GM21619 (cell line): ENCODE data around the gene EPHB2.
"Not testable (repeated sequence)": the region's sequence is repeated elsewhere in the genome, so short reads cannot be mapped to it uniquely, and the experiment has no call there.

Experiments used
- ATAC-seq: cut with Tn5 transposase; IDR thresholded peaks from one replicate; pipeline ENCODE4 v1.9.1; 2021; ENCODE audit not compliant: unreplicated experiment

Gene EPHB2

DNA sequence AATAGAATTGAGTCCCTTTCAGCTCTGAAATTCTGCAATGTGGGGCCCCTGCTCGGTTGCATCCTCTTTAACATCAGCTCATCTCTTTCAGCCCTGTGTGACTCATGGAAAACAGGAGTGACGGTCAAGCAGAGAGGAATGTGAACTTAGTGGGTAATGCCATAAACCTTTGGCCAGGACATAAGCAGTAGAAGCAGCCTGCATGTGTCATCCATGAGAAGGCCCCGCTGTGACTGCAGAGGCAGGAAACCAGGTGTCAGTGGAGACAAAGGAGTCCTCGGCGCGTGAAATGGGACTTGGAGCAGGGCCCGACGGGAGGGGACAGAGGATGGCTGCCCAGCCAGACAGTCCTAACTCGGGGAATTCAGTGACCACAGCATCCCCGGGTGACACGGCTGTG, 21.1 kb upstream of the EPHB2 start:
- ATAC-seq = no peak

DNA sequence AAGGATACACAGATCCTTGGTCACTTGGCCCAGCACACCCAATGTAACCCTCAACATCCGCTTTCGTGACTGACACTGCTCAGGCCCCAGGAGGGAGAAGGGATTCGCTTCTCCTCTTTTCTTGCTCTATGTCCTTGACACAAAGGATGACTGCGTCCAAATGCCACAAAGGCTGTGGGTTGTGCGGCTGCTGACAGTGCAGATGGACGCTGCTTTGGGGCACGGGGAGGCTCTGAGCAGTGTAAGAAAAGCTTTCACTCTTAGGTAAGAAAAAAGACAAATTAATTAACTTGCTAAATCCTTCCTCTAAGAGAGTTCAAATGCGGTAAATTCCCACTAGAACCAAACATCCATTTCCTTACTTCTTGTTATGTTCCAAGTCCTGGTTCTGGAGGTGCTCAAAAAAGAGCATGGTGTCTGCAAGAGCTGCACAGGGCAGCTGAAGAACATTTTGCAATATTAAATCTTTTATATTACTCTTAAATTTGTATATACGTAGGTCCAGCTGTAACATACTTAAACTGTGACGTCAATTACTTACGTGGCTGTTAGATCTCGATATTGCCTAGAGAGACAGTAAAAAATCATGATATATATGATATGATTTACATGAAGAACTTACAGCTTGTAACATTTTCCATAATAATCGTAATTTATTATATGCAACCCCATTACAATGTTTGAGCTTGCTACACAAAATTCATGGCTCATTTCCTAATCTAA, 19.4 kb upstream of the EPHB2 start:
- no peak for ATAC-seq

DNA sequence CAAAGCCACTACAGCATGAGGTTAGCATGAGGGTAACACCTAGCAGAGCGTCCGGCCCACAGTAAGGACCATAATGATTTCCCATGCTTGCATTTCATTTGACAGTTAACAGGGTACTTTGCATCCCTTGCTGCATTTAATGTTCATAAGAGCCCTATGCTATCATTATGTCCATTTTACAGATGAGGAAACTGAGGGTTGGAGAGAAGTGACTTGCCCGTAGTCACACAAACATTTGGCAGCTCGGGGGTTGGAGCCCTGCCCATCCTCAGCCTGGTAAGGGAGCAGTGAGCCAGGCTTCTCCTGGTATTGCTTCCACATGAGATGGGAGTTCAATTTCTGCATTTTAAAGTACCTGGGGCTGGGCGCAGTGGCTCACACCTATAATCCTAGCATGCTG, 16.5 kb upstream of the EPHB2 start:
- ATAC-seq = no peak

DNA sequence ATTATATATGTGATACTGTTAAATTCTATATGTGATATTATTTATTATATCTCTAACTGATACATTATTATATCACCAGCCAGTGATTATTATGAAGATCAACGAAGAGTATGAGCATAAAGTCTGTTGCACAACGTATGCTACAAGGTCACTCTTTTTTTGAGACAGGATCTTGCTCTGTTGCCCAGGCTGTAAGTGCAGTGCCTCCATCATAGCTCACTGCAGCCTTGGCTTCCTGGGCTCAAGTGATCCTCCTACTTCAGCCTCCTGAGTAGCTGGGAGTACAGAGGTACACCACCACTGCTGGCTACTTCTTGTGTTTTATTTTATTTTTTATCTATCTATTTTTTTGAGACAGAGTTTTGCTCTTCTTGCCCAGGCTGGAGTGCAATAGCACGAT, 14.0 kb upstream of the EPHB2 start:
- ATAC-seq = no peak

DNA sequence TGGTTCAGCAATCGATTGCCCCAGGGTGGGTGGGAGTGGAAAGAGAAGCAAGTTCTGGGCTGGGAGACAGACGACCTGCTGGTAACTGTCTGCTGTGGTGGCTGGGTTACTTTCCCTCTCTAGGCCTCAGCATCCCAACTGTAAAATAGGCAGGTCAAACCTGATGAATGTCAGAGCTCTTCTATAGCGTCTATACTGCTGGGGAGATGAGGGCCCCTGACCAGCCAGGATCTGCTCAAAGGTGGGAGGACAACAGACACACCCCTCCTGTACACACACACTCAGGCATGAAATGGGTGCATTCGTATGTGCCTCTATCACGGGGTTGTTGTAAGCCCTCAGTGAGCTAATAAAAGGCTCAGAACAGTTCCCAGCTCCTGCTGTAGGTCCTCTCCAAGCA, 12.7 kb upstream of the EPHB2 start:
- no peak for ATAC-seq

DNA sequence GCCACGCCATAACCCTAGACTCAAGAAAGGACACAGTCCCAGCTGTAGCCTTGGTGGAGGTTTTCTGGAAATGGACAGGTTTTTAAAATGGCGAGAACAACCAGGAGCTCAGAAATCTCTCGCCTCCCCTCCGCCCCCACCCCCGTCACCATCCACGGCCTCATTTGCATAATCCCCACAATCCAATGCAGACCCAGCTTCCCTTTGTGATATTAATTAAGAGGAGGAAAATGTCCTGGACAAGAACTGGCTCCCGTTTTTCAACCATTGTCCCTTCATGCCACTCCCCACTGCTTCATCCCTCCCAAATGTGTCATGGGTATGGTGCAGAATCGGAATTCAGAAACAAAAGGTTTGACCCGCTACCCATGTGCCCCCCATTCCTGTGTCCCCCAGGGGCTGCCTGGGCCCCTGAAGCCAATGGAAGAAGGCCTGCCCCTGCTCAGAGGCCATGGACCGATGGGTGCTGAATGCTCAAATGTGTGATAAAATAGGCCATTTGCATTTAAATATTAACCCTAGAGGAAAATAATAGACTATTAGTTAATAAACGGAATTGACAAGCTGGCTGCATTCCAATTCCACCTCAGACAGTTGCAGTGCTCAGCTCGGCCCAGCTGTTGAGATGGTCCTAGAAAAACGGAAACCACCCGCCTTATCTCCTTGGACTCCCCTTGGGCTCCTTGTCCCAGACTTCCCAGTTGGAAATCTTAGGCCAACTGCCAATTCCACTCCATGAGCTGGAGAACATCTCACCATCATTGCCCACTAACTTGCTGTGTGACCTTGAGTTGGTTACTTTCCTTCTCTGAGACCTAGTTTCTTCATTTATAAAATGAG, 10.7 kb upstream of the EPHB2 start:
- ATAC-seq = no peak

DNA sequence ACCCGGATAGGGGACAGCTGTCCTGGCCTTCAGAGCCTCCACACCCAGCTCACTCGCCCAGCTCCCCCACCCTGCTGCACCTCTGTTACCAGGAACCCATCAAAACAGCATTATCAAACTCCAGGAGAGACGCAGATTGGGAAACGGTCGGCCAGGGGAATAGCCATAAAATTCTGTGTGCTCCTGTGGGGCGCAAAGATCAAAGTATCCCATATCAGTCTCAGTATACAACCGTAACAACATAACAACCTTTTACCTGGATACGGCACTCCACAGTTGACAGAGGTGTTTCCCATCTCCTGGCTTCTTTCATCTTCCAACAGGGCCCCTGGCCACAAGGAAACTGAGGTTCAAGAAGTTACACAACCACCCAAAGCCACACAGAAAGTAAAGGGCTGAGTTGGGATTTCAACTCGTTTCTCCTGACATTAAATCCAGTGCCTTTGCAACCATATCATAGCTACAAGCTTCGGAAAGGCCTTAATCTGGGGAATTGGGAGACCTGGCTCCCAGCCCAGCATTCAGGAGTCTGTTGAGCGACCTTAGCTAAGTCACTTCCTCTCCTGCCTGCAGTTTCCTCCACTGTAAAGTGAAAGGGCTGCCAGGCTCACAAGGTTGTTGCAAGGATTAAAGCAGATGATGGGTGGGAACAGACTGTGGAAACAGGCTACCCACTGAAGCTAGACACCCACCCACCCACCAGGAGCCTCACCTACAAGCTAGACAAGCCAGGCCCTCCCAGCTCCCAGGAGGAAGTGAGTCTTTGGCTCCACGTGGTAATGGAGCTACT, 8.1 kb upstream of the EPHB2 start:
- no peak for ATAC-seq

DNA sequence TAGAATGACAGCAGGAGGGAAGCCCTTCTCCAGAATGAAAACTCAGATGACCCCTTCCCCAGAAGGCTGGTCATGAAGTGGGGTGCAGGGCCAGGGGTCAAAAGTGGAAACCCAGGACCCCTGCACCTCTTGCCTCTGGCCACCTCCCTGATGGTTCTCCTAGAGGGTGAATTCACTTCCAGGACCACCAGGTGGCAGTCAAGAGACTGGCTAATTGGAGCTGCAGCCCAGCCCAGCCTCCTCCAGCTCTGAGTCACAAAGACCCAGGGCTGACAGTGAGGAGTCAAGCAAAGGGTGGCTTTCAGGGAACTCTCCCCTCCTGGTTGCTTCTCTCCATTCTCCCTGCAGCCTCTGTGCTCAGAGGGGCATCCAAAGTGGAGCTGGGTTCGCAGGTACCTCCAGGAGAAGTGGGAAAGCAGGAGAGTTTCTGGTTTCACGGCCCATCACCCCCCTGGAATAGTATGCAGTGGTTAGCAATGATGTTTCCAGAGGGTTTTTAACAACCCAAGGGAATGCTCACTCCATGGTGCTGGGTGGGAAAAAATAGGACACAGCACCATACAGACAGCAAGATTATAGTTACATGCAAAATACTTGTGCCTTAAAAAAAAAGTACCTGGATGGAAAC, 6.1 kb upstream of the EPHB2 start:
- no peak for ATAC-seq

DNA sequence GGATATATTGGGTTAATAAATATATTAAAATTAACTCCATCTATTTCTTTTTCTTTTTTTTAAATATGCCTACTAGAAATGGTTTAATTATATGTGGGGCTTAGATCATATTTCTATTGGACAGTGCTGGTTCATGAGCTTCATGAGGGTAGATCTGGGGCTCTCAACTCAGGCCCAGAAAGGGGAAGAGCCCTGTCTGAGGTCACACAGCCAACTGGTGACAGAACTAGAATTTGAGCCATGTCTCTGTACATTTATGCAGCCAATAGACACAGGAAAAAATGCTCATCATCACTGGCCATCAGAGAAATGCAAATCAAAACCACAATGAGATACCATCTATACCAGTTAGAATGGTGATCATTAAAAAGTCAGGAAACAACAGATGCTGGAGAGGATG, 5.1 kb upstream of the EPHB2 start:
- no peak for ATAC-seq

DNA sequence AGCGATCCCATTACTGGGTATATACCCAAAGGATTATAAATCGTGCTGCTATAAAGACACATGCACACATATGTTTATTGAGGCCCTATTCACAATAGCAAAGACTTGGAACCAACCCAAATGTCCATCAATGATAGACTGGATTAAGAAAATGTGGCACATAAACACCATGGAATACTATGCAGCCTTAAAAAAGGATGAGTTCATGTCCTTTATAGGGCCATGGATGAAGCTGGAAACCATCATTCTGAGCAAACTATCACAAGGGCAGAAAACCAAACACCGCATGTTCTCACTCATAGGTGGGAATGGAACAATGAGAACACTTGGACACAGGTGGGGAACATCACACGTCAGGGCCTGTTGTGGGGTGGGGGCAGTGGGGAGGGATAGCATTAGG, 4.5 kb upstream of the EPHB2 start:
- not testable (repeated sequence) for ATAC-seq

DNA sequence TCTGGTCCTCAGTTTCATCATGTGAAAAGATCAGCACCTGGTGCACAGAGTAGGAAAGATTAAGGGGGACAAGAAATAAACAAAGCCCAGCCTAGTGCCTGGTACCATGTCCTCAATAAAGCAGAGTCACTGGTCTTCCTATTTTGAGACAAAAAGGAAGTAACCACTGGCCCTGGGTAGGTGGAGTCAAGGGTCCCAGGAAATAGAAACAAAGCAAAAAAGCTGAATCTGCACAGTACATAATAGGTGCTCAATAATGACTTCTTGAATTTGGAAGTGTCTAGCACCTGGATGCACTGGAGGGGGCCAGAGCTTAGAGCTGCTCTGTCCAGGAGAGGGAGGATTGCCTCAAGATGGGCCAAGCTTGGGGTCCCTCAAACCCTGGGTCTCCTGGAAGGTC, 1.9 kb upstream of the EPHB2 start:
- ATAC-seq = no peak

DNA sequence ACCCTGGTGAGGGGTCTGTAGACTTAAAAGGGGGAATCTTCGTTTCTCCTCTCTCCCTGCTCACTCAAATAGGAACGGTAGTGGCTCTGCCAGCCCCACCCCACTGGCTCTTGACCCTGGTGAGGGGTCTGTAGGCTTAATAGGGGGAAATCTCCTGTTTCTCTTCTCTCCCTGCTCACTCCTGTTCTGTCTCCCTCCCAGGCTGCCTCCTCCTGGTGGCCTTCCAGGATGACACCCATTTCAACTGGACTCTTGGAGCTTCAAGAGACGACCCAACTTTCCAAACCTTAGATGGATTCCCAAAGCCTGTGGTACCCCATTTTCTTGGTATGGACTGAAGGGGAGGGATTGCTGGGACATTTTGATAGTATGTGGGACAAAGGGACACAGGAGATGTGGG, 1.4 kb upstream of the EPHB2 start:
- ATAC-seq = no peak

DNA sequence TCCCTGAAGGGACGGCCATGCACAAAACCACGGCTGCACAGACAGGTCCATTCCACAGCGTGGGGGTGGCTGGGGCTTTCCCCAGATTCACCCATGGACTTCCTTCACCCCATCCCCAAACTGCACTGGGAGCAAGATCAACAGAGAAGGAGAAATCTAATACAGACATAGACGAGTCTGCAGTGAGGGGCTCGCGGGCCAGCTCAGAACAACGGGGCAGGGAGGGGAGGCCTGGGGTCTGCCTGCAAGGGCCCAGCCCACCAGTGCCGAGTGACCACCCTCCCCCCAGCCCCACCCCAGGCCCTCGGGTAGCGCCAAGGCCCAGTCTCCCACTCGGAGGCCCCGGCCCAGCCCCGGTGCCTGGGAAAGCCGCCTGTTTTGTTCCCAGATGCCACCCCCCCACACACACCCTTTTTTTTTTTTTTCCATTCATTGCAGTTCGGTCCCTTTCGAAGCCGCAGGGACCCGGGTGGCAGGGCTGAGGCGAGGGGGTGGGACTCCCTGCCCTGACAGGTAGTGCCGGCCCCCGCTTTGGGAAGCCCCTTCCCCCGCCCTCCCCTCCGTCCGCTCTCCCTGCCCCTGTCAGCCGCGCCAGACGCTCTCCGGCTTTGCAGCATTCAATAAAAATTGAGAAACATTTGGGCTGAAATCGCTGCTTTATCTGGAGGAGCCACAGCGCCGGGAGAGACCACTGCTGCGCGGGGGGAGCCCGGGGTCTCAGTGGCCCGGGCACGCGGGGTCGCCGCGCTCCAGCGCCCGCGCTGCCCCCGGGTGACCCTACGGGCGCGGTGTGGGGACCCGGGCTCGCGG, 543 bp upstream of the EPHB2 start:
- ATAC-seq = no peak

DNA sequence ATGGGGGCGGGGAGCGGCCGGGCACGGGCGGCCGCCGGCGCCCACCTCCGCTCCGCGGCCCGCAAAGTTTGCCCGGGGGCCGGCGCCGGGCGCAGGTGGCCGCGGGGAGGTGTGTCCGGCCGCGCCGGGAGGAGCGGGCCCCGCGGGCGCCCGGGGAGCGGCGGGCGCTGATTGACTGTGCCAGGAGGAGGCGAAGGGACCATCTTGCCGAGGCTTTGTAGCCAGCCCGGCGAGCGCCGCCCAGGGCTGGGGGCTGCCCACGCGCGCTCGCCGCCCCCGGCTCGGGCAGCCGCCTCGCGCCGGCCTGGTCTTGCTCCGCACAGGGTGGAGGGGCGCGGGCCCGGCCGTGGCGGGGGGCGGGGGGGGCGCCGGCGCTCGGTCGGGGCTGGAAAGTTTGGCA, 432 bp downstream of the EPHB2 start:
- ATAC-seq = no peak

DNA sequence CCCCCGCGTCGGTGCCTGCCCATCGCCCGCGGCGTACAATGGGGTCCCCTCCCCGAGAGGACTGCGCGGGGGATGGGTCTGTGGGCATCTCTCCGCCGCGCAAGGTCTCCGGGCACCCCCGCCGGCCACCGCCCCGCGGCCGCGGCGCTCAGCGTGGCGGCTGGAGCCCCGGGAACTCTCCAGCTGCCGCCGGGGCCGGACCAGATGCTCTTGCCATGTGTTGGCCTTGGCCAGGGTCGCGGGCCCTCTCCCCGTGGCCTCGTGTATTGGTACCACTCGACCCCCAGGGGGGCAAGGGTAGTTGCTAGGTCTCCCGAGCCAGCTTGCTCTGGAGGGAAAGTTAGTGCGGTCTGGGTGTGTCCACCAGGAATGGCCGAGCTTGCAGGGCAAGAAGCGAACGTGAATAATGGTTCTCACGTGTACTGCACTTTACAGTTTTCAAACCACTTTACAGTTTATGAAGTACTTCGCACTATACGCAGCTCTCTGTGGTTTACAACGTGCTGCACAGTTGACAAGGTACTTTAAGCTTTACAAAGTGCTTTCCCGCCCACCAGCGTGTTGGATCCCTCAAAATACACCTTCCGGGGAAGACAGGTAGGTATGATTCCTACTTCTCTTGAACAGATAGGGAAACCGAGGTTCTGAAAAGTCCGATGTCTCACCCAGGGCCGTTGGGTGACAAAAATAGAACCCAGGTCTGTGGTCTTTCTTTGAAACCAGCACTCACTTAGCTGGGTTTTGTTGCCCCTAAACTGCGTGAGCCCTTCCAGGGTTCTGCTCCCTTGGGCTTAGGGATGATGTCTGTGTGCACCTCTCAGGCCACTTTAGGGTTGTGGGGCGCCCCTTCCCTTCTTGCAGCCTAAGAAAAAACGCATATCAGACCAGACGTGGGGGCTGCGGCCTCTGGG, 1.2 kb downstream of the EPHB2 start:
- no peak for ATAC-seq

DNA sequence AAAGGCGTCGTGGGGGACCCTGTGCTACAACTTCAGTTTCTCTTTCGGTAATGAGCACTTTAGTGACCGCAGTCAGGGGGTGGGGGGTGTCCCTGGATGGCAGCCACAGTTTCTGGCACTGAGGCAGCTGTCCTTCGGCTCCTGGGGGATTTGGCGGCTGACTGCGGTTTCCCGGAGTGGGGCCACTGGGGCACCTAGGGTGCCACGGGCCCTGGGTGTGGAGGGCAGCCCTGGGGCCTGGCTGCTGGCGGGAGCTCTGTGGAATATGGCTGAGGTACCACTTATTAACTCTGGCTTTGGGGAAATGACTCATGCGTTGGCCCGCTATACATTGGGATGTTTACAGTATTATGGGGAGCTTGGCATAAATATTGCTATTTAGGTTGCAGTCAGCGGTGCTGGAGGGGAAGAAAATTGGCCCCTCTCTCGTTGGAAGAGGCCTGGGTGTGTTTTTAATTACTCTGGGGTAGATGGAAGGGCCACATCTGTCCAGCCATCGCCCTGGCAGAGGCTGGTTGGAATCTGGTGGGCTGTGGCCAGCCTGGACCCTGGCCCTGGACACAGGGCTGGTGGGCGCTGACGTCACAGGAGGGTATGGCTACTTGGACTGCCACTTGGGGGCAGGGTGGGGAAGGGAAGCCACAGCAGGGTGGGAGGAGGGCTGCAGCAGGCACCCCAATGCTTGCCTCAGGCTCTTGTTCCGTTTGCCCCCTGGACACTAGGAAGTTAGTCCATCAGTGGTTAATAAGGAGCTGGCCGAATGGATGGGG, 2.0 kb downstream of the EPHB2 start:
- no peak for ATAC-seq

DNA sequence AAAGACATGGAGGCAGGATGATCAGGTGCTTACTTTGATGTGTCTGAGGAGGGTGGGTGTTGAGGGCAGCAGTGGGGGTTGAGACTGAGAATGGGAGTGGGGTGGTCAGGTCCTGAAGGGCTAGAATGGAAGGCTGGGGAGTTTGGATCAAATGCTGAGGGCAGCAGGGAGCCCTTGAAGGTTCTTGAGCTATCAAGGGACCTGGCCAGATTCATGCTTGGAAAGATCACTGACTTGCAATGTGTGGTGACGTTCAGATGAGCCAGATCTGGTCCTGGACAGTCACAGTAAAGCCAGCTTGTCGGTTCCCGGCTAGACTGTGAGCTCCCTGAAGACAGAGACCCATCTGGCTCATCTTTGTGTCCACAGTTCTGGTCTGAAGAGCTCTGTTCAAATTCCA, 3.8 kb downstream of the EPHB2 start:
- ATAC-seq = no peak

DNA sequence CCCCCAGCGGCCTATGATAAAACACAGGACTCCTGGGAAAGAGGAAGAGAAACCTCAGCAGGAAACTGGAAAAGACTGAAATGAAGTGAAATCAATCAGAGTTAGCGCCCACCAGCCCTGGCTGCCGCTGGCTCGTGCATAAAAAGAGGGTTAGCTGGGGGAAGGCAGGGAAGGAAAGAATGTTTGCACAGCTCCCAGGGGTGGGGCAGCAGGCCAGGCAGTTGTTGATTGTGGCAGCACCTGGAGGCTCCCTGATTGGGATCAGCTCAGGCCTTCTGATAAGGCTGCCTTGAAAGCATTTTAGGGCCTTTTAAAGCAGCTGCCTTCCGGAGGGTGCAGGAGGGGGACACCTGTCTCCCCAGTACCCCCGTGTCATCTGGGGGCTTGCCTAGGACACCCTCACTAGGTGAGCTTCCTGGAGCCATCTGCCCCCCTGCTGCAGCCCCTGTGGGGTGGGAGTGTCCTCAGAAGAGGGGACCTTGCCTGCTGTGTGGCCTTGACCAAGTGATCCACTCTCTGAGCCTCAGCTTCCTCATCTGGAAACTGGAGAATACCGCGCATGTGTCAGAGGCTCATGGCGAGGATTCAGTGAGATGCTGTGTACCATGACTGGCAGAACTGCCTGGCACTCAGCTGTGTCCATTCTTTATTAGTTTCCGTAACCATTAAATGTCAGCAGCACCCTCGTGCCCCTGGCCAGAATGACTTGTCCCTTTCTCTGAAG, 6.6 kb downstream of the EPHB2 start:
- ATAC-seq = no peak
